ENCODE results near the gene CDR2. TPM values are rescaled to one million over a fixed set of nuclear protein-coding genes. Genes with fewer than 3 reads are reported as not detected.
A peak's percentile ranks its signal among the peaks of the same experiment; 100 is the strongest.
"Not testable (repeated sequence)": the region's sequence is repeated elsewhere in the genome, so short reads cannot be mapped to it uniquely, and the experiment has no call there.

CDR2 gene
- total RNA-seq, 4 donors from 2014 or later: 10.7 to 37.1 (median 21.6) TPM

DNA sequence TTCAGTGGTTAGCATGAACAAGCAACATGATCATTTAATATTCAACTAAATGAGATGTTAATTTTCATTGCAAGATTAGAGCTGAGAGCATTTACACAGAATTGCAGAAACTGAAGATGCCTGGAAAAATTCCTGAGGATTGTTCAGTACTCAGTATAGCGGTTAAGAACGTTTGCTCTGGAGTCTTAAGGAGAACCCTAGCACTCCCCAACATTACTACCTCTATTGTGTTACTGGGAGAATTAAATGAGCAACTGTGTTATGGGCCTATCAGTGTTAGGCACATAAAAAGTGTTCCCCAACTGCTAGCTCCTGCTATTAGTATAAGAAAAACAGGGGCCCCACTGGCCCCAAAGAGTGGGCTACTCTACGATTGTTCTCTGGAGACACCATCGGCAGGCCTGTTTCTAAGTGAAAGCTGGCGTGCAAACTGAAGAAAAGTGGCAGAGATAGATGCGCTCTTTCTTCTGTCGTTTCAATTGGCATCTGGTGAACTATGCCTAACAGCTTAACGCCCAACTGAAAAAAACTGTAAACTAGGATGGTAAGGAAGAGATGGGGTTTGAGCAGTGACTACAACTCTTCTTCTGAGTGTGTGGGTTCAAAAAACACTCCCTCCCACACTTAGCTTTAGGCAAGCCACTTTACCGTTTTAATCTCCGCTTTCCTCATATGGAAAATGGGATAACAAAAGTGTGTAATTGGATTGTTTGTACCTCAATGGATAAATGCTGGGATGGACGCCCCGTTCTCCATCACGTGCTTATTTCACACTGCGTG is 1.3 kb downstream of the CDR2 start:
- TF ChIP-seq POLR2AphosphoS5 (IDR thresholded peaks at IDR 0.05) (no peak), POLR2A (IDR thresholded peaks at IDR 0.05) (no peak), EP300 (IDR thresholded peaks at IDR 0.05) (no peak)
- TF ChIP-seq, protein P1, sequence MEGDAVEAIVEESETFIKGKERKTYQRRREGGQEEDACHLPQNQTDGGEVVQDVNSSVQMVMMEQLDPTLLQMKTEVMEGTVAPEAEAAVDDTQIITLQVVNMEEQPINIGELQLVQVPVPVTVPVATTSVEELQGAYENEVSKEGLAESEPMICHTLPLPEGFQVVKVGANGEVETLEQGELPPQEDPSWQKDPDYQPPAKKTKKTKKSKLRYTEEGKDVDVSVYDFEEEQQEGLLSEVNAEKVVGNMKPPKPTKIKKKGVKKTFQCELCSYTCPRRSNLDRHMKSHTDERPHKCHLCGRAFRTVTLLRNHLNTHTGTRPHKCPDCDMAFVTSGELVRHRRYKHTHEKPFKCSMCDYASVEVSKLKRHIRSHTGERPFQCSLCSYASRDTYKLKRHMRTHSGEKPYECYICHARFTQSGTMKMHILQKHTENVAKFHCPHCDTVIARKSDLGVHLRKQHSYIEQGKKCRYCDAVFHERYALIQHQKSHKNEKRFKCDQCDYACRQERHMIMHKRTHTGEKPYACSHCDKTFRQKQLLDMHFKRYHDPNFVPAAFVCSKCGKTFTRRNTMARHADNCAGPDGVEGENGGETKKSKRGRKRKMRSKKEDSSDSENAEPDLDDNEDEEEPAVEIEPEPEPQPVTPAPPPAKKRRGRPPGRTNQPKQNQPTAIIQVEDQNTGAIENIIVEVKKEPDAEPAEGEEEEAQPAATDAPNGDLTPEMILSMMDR (IDR thresholded peaks at IDR 0.05): no peak
- 28% methylated on average over 14 of the region's 14 CpGs for WGBS
- peaks cover 58% of the 10 kb centered on the region for H3K4me1 ChIP-seq
- H3K36me3 ChIP-seq: no peaks in the 10 kb centered on the region
- H3K27ac ChIP-seq: no peak overlapping the region
- no peaks in the 10 kb centered on the region for H3K27me3 ChIP-seq
- H3K4me3 ChIP-seq: peak overlapping the region; percentile 89
- no peaks in the 10 kb centered on the region for H3K9me3 ChIP-seq
- DNase-seq (ENCODE audit: low spot score in 2 of 2): no peak

DNA sequence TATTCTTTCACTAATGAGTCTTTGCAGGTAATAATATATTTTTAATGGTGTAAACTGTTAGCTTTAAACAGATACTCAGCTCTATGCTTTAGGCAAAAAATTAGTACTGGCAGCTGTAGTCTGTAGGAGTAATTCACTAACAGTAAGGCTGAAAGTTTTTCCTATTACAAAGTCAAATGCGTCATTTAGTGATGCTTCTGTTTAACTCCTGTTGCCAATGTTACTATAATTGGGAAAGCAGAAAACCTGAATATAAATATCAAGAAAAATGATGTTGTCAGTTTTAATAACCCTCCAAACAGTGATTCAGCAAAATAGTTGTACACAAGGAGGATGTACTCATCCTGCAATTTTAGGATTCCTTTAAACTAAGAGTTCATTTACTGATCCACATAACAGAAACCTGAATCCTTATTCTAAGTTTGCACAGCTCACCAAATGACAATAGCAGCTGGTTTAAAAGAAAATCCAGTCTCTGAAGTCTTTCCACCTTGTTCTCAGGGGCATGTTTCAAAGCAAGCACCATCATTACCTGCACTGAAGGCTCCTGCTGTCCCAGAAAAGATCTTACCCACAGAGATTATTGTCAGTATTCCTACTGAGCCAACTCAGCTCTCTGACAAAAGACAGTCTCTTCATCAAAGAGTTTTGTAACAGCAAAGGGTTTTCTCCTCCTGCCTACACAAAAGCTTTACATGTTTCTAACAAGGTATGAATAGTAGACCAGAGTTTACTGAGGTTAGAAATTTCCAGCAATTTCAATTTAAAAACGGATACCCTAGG is 4.2 kb downstream of the CDR2 start:
- Histone ChIP-seq H3K27ac (peak overlapping the region; percentile 61), H3K27me3 (no peaks in the 10 kb centered on the region), H3K36me3 (no peaks in the 10 kb centered on the region), H3K4me1 (peaks cover 55% of the 10 kb centered on the region), H3K4me3 (no peak overlapping the region), H3K9me3 (no peaks in the 10 kb centered on the region)
- DNase-seq (ENCODE audit: low spot score in 2 of 2): no peak
- 44% methylated on average over 2 of the region's 2 CpGs for WGBS
- TF ChIP-seq POLR2AphosphoS5 (IDR thresholded peaks at IDR 0.05) (no peak), EP300 (IDR thresholded peaks at IDR 0.05) (peak; percentile 48)

DNA sequence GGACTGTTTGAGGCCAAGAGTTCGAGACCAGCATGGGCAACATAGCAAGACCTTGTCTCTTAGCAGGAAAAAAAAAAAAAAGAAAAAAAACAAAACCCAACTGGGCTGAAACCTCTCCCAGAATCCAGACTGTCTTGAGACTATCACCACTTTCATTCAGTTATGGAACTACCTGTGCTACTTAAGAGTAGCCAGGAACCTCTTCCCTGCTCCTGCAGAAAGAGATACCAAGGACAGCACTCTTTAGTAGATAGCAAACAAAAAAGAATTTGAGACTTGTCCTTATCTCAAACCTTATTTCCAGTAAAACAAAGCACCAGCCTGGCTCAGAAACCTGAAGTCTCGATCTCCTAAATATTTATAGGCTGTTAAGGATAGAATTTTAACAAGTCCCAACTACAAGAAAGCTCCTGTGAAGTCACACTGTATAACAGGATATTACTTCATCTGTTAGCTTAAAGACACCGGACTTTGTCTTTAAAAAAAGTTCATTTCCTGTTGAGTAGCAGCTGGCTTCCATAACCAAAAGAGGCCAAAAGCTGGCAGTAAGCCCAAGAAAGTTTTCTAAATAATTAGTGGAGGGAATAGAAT is 5.1 kb downstream of the CDR2 start:
- peaks cover 53% of the 10 kb centered on the region for H3K4me1 ChIP-seq
- WGBS: 60% methylated on average over 3 of the region's 3 CpGs

DNA sequence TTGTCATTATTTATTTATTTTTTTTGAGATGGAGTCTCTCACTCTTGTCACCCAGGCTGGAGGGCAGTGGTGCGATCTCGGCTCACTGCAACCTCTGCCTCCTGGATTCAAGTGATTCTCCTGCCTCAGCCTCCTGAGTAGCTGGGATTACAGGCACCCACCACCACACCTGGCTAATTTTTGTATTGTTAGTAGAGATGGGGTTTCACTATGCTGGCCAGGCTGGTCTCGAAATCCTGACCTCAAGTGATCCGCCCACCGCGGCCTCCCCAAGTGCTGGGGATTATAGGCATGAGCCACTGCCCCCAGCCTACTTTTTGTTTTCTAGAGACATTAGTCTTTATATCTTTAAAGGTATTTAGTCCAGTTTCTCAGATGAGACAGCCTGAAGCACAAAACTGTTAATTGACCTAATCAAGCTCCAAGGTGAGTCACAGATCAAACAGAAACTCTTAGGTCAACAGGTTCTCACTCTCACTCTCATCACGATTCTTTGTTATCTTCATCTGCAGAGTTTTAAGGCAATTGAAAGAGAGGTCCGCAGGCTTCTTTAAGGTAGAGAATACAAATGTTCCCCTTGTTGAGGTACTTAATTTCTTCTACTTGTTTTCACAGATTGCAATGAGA is 6.1 kb downstream of the CDR2 start:
- not testable (repeated sequence) for H3K27me3 ChIP-seq; DNase-seq (ENCODE audit: low spot score in 2 of 2); H3K9me3 ChIP-seq; H3K27ac ChIP-seq; H3K4me3 ChIP-seq
- 92% methylated on average over 8 of the region's 8 CpGs for WGBS
- peaks cover 48% of the 10 kb centered on the region for H3K4me1 ChIP-seq
- H3K36me3 ChIP-seq: peaks cover 16% of the 10 kb centered on the region

More for the DNA sequence above, 5.1 kb downstream of the CDR2 start:
- no peak overlapping the region for H3K27ac ChIP-seq
- H3K36me3 ChIP-seq: peaks cover 6% of the 10 kb centered on the region
- TF ChIP-seq POLR2AphosphoS5 (IDR thresholded peaks at IDR 0.05) (no peak), EP300 (IDR thresholded peaks at IDR 0.05) (no peak), POLR2A (IDR thresholded peaks at IDR 0.05) (no peak)
- TF ChIP-seq, protein P1 (IDR thresholded peaks at IDR 0.05): no peak
- no peaks in the 10 kb centered on the region for H3K27me3 ChIP-seq
- no peak overlapping the region for H3K4me3 ChIP-seq
- DNase-seq (ENCODE audit: low spot score in 2 of 2): no peak
- no peaks in the 10 kb centered on the region for H3K9me3 ChIP-seq

DNA sequence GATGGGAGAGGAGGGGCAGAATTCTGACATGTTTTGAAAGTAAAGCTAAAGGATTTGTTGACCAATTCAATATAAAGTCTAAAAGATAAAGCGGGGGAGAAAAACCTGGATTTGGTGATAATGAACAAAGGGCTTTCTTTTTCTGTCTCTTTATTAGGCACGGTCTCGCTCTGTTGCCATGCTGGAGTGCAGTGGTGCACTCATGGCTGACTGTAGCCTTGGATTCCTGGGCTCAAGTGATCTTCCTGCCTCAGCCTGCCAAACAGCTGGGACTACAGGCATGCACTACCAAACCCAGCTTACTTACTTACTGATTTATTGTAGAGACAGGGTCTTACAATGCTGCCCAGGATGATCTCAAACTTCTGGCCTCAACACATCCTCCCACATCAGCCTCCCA is 7.5 kb downstream of the CDR2 start:
- Histone ChIP-seq H3K36me3 (peaks cover 22% of the 10 kb centered on the region), H3K9me3 (no peaks in the 10 kb centered on the region), H3K4me3 (no peak overlapping the region), H3K27ac (no peak overlapping the region), H3K4me1 (peaks cover 34% of the 10 kb centered on the region), H3K27me3 (no peaks in the 10 kb centered on the region)
- TF ChIP-seq, protein P1 (IDR thresholded peaks at IDR 0.05): no peak
- TF ChIP-seq POLR2A (IDR thresholded peaks at IDR 0.05) (no peak), EP300 (IDR thresholded peaks at IDR 0.05) (no peak), POLR2AphosphoS5 (IDR thresholded peaks at IDR 0.05) (no peak)
- DNase-seq (ENCODE audit: low spot score in 2 of 2): no peak
- WGBS: 87% methylated on average over 3 of the region's 3 CpGs

Measured in suprapubic skin (tissue), 4 donors.